SIG-M5 treated with dmso at 0.1 percent for 504 hours (cell line): Measurements from ENCODE around the gene HERPUD2.
"Not testable (repeated sequence)": the region's sequence is repeated elsewhere in the genome, so short reads cannot be mapped to it uniquely, and the experiment has no call there.

Experiments used
- DNase-seq: peaks from one replicate; lab custom pipeline; 2025; ENCODE audit not compliant: unreplicated experiment; lab: John Stamatoyannopoulos, UW

HERPUD2 gene

GRCh38 chr7:35623381-35623780 lies 71.6 kb downstream of the HERPUD2 start:
- no peak for DNase-seq

GRCh38 chr7:35619863-35620262 lies 75.1 kb downstream of the HERPUD2 start:
- no peak for DNase-seq

GRCh38 chr7:35617041-35617440 lies 77.9 kb downstream of the HERPUD2 start:
- no peak for DNase-seq

- no peak for DNase-seq
Measured at GRCh38 chr7:35613150-35613549, 81.8 kb downstream of the HERPUD2 start.

- DNase-seq: no peak
Measured at GRCh38 chr7:35605760-35606159, 89.2 kb downstream of the HERPUD2 start.

- no peak for DNase-seq
Measured at GRCh38 chr7:35604595-35604994, 90.3 kb downstream of the HERPUD2 start.

- DNase-seq: no peak
Measured at GRCh38 chr7:35599645-35600044, 95.3 kb downstream of the HERPUD2 start.

- no peak for DNase-seq
Measured at GRCh38 chr7:35599061-35599460, 95.9 kb downstream of the HERPUD2 start.

- peak; percentile 31 for DNase-seq
Measured at GRCh38 chr7:35596061-35596460, 98.9 kb downstream of the HERPUD2 start.

- DNase-seq: no peak
Measured at GRCh38 chr7:35593899-35594298, 101.0 kb downstream of the HERPUD2 start.

- no peak for DNase-seq
Measured at GRCh38 chr7:35588647-35589046, 106.3 kb downstream of the HERPUD2 start.

- DNase-seq: no peak
Measured at GRCh38 chr7:35584990-35585389, 109.9 kb downstream of the HERPUD2 start.

- not testable (repeated sequence) for DNase-seq
Measured at GRCh38 chr7:35584533-35584932, 110.4 kb downstream of the HERPUD2 start.
